SW480 (cell line): ENCODE data around the gene C6orf163.

Experiments used
- DNase-seq: peaks from one replicate; pipeline ENCODE4 v3.0.0-alpha.2; 2016; ENCODE audit warnings: low spot score

C6orf163 gene

GRCh38 chr6:87357479-87358196 lies 13.0 kb downstream of the C6orf163 start:
- DNase-seq: no peak

- DNase-seq: no peak
Observed at GRCh38 chr6:87364602-87365252, 20.1 kb downstream of the C6orf163 start.

GRCh38 chr6:87366072-87366827 lies 21.6 kb downstream of the C6orf163 start:
- DNase-seq: no peak

- no peak for DNase-seq
Observed at GRCh38 chr6:87366899-87367298, 22.3 kb downstream of the C6orf163 start.

GRCh38 chr6:87373377-87373776 lies 28.8 kb downstream of the C6orf163 start:
- no peak for DNase-seq

GRCh38 chr6:87375315-87375714 lies 30.7 kb downstream of the C6orf163 start:
- no peak for DNase-seq

GRCh38 chr6:87376643-87377042 lies 32.0 kb downstream of the C6orf163 start:
- no peak for DNase-seq

- no peak for DNase-seq
Observed at GRCh38 chr6:87378947-87379346, 34.3 kb downstream of the C6orf163 start.

GRCh38 chr6:87382861-87383260 lies 38.2 kb downstream of the C6orf163 start:
- DNase-seq: no peak

- DNase-seq: no peak
Observed at GRCh38 chr6:87384038-87384437, 39.4 kb downstream of the C6orf163 start.

- no peak for DNase-seq
Observed at GRCh38 chr6:87384449-87384848, 39.8 kb downstream of the C6orf163 start.

GRCh38 chr6:87391334-87391733 lies 46.7 kb downstream of the C6orf163 start:
- DNase-seq: peak; percentile 34

- peak; percentile 80 for DNase-seq
Observed at GRCh38 chr6:87393026-87393622, 48.5 kb downstream of the C6orf163 start.

GRCh38 chr6:87395431-87395830 lies 50.8 kb downstream of the C6orf163 start:
- no peak for DNase-seq

GRCh38 chr6:87396595-87397392 lies 52.2 kb downstream of the C6orf163 start:
- DNase-seq: no peak

GRCh38 chr6:87397656-87398055 lies 53.0 kb downstream of the C6orf163 start:
- DNase-seq: no peak

GRCh38 chr6:87401832-87402231 lies 57.2 kb downstream of the C6orf163 start:
- DNase-seq: no peak

- peak; percentile 30 for DNase-seq
Observed at GRCh38 chr6:87407561-87407900, 62.9 kb downstream of the C6orf163 start.

GRCh38 chr6:87407901-87408720 lies 63.5 kb downstream of the C6orf163 start, which contains the start of gene CFAP206:
Gene CFAP206, plus strand, starts transcription at chr6:87407972. Its CDS starts 1,868 bp downstream, at chr6:87409840.
- peak; percentile 90 for DNase-seq

GRCh38 chr6:87408721-87409155 lies 64.1 kb downstream of the C6orf163 start:
- DNase-seq: no peak
